DND-41 (cell line): ENCODE measurements around the gene ASB13.

ENCODE experiments used
- ATAC-seq: fragments of 200-7000 bp; cut with Tn5 transposase; 3 replicates; pipeline ENCODE4 v1.9.1; 2021; ENCODE audit warnings: low read depth; ENCODE audit not compliant: insufficient read depth
- DNase-seq: peaks from one replicate; pipeline ENCODE4 v3.0.0-alpha.2; 2020
- H2AFZ ChIP-seq: 2 replicates; pipeline ENCODE4 v1.6.0; 2012; ENCODE audit warnings: low read depth, low read length
- H3K27ac ChIP-seq: 2 replicates; pipeline ENCODE4 v1.5.1; 2012; ENCODE audit warnings: low read length, inconsistent platforms
- H3K27me3 ChIP-seq: fragments of 200-600 bp; sonication (generic); 2 replicates; pipeline ENCODE4 v1.6.0; 2012; ENCODE audit warnings: low read length, mild to moderate bottlenecking, inconsistent platforms; ENCODE audit not compliant: insufficient read depth, poor library complexity
- H3K36me3 ChIP-seq: 2 replicates; pipeline ENCODE4 v1.5.1; 2012; ENCODE audit warnings: low read length, inconsistent platforms; ENCODE audit not compliant: insufficient read depth
- H3K4me1 ChIP-seq: 2 replicates; pipeline ENCODE4 v1.5.1; 2012; ENCODE audit warnings: mild to moderate bottlenecking, low read length; ENCODE audit not compliant: insufficient read depth
- H3K4me2 ChIP-seq: 2 replicates; pipeline ENCODE4 v1.6.0; 2012; ENCODE audit warnings: mild to moderate bottlenecking, moderate library complexity, low read length, inconsistent platforms; ENCODE audit not compliant: insufficient read depth
- H3K4me3 ChIP-seq, 2 experiments: fragments of 200-600 bp in 1 of 2; shearing (Covaris generic) in 1 of 2; 2 replicates each; pipeline ENCODE4 v1.5.1; 2012 to 2016; ENCODE audit warnings: inconsistent platforms in 2 of 2, low read length in 2 of 2, mild to moderate bottlenecking in 2 of 2, low read depth in 1 of 2, moderate library complexity in 1 of 2
- H3K79me2 ChIP-seq: 2 replicates; pipeline ENCODE4 v1.6.0; 2012; ENCODE audit warnings: low read length, inconsistent platforms; ENCODE audit not compliant: insufficient read depth
- H3K9ac ChIP-seq: 2 replicates; pipeline ENCODE4 v1.6.0; 2012; ENCODE audit warnings: low read depth, mild to moderate bottlenecking, inconsistent platforms, low read length, moderate library complexity
- H3K9me3 ChIP-seq: 2 replicates; pipeline ENCODE4 v1.5.1; 2012; ENCODE audit warnings: low read length, moderate library complexity, mild to moderate bottlenecking, inconsistent platforms; ENCODE audit not compliant: insufficient read depth, severe bottlenecking
- H4K20me1 ChIP-seq: 2 replicates; pipeline ENCODE4 v1.6.0; 2012; ENCODE audit warnings: low read length; ENCODE audit not compliant: insufficient read depth
- CTCF ChIP-seq: IDR thresholded peaks from 2 replicates; pipeline ENCODE4 v1.5.1; 2012; ENCODE audit warnings: borderline replicate concordance, low read length, moderate library complexity, mild to moderate bottlenecking; ENCODE audit not compliant: poor library complexity, severe bottlenecking; ENCODE audit errors: extremely low read depth
- EZH2 ChIP-seq: IDR thresholded peaks from 3 replicates; pipeline ENCODE4 v1.6.1; 2012; ENCODE audit warnings: borderline replicate concordance, low read depth, mild to moderate bottlenecking, moderate library complexity, low read length, inconsistent platforms; ENCODE audit not compliant: severe bottlenecking

ASB13 gene

GRCh38 chr10:5709865-5710264, 43.5 kb upstream of the ASB13 start:
- Histone ChIP-seq H3K9ac (no peak overlapping the region), H3K79me2 (peaks cover 99% of the 10 kb centered on the region), H3K27ac (no peak overlapping the region), H3K4me1 (no peaks in the 10 kb centered on the region; the same call in 1 of the 2 replicates), H3K27me3 (no peaks in the 10 kb centered on the region), H4K20me1 (peaks cover 45% of the 10 kb centered on the region), H2AFZ (no peak overlapping the region), H3K4me3 (no peak overlapping the region), H3K9me3 (no peaks in the 10 kb centered on the region), H3K36me3 (no peaks in the 10 kb centered on the region), H3K4me2 (no peak overlapping the region)
- ATAC-seq (no peak), DNase-seq (no peak)
- TF ChIP-seq CTCF = no peak
- TF ChIP-seq EZH2 = no peak

- peaks cover 49% of the 10 kb centered on the region for H4K20me1 ChIP-seq
- TF ChIP-seq CTCF (no peak), EZH2 (no peak)
Observed at GRCh38 chr10:5708356-5708755, 42.0 kb upstream of the ASB13 start.

GRCh38 chr10:5698062-5698461, 31.7 kb upstream of the ASB13 start:
- H3K4me2 ChIP-seq = no peak overlapping the region
- ATAC-seq = no peak; the same call in 2 of the 3 replicates
- H3K9ac ChIP-seq = no peak overlapping the region
- H4K20me1 ChIP-seq = peaks cover 76% of the 10 kb centered on the region
- no peaks in the 10 kb centered on the region for H3K36me3 ChIP-seq
- DNase-seq = no peak
- TF ChIP-seq CTCF (no peak), EZH2 (no peak)
- no peak overlapping the region for H3K4me3 ChIP-seq
- H3K27me3 ChIP-seq = no peaks in the 10 kb centered on the region
- H3K79me2 ChIP-seq = peaks cover 100% of the 10 kb centered on the region
- H3K4me1 ChIP-seq = no peaks in the 10 kb centered on the region
- H2AFZ ChIP-seq = no peak overlapping the region
- no peak overlapping the region for H3K27ac ChIP-seq
- H3K9me3 ChIP-seq = no peaks in the 10 kb centered on the region

More at GRCh38 chr10:5708356-5708755, 42.0 kb upstream of the ASB13 start:
- no peaks in the 10 kb centered on the region for H3K36me3 ChIP-seq
- H3K9me3 ChIP-seq = no peaks in the 10 kb centered on the region
- H3K79me2 ChIP-seq = peaks cover 98% of the 10 kb centered on the region
- DNase-seq (no peak), ATAC-seq (no peak)
- no peak overlapping the region for H3K27ac ChIP-seq
- H3K9ac ChIP-seq = no peak overlapping the region
- H2AFZ ChIP-seq = no peak overlapping the region
- H3K4me2 ChIP-seq = no peak overlapping the region
- no peaks in the 10 kb centered on the region for H3K27me3 ChIP-seq
- no peak overlapping the region for H3K4me3 ChIP-seq
- H3K4me1 ChIP-seq = no peaks in the 10 kb centered on the region; the same call in 1 of the 2 replicates

- no peak for TF ChIP-seq CTCF
- TF ChIP-seq EZH2 = no peak
- H2AFZ ChIP-seq = no peak overlapping the region
- no peak overlapping the region for H3K9ac ChIP-seq
- peaks cover 81% of the 10 kb centered on the region for H4K20me1 ChIP-seq
- no peaks in the 10 kb centered on the region for H3K27me3 ChIP-seq
- H3K9me3 ChIP-seq = no peaks in the 10 kb centered on the region
- DNase-seq (no peak), ATAC-seq (no peak)
- peaks cover 100% of the 10 kb centered on the region for H3K79me2 ChIP-seq
- H3K36me3 ChIP-seq = no peaks in the 10 kb centered on the region
- H3K4me2 ChIP-seq = no peak overlapping the region
- H3K4me3 ChIP-seq = no peak overlapping the region
- H3K4me1 ChIP-seq = no peaks in the 10 kb centered on the region
- H3K27ac ChIP-seq = no peak overlapping the region
Observed at GRCh38 chr10:5697342-5697741, 30.9 kb upstream of the ASB13 start.
